ENCODE measurements around the gene PSPH. TPM values are rescaled to one million over a fixed set of nuclear protein-coding genes. Genes with fewer than 3 reads are reported as not detected.
"Not testable (repeated sequence)": the region's sequence is repeated elsewhere in the genome, so short reads cannot be mapped to it uniquely, and the experiment has no call there.

PSPH gene
- total RNA-seq, 1 donor from 2014 or later: 12.0 TPM

- intact Hi-C loops (cut with DNase I): no loop called here
- DNase-seq (no peak), ATAC-seq (ENCODE audit: poor library complexity) (peak; percentile 56)
Observed at GRCh38 chr7:56023500-56023899, 27.7 kb downstream of the PSPH start.

GRCh38 chr7:56019501-56019900 is 31.7 kb downstream of the PSPH start:
- DNase-seq: no peak
- intact Hi-C loops (cut with DNase I): no loop called here
- ATAC-seq (ENCODE audit: poor library complexity): no peak

DNA sequence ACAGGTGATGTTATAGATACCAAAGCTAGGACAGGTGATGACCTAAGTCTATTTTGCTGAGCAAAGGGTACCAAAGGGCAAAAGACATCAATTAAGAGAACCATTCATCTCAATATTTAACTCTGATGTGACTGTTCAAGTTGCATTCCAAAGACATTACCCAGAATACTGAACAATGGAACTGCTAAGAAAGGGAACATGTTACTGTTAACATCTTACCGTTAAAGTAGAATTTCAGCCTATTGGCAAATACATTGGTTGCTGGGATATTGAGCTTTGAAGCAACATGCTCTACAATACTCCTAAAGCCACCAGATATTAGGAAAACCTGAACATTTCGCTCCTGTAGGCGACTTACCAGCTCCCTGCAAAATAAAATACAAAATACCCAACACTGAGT is 34.2 kb downstream of the PSPH start:
- intact Hi-C loops (cut with DNase I); DNase-seq; ATAC-seq (ENCODE audit: poor library complexity): not testable (repeated sequence)

- DNase-seq (no peak), ATAC-seq (ENCODE audit: poor library complexity) (peak; percentile 83)
- intact Hi-C loops (cut with DNase I): loop anchor here (10.0 kb wide), 1 partner anchor 65 kb away; no protein-coding TSS in a partner anchor
Observed at GRCh38 chr7:56009695-56010094, 41.5 kb downstream of the PSPH start.

DNA sequence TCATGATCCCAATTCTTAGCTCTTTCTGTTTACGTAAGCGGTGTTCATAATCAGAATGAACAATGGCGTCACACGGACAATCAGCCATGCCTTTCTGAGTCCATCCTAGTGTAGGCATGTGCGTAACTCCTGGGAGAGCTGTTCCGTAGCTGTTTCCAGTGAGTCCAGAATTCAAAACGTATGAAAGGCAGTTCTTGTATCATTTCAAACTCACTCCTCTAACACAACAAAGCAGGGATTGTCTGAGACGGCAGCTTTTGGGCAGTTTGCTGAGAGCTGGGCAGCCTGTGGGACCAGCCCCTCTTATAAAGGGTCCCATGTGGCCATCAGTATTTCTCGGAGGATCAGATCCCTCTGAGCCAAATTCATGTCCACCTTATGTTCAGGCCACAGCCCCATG is 43.4 kb downstream of the PSPH start:
- no peak for DNase-seq
- intact Hi-C loops (cut with DNase I): loop anchor here (10.0 kb wide), 1 partner anchor 67 kb away; no protein-coding TSS in a partner anchor
- ATAC-seq (ENCODE audit: poor library complexity): no peak

DNA sequence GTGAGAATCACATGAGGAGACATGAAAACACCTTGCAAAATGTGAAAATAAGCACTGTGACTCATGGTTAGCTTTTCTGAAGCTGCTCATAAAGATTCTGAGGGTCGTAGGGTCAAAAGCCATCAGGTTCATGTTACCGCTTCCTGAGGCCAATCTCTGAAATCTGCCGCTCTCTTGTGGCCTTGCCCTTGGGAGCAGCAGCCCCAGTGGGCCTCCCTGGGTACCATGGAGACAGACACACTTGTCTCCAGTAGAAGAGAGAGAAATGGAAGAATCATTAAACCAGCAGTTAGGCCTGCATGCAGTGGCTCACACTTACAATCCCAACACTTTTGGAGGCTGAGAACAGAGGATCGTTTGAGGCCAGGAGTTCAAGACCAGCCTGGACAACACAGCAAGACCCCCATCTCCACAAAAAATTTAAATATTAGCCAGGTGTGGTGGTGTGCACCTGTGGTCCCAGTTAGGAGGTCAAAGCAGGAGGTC is 44.0 kb downstream of the PSPH start:
- ATAC-seq (ENCODE audit: poor library complexity) (no peak), DNase-seq (no peak)
- intact Hi-C loops (cut with DNase I): loop anchor here (10.0 kb wide), 1 partner anchor 68 kb away; no protein-coding TSS in a partner anchor

GRCh38 chr7:56003749-56004148 is 47.5 kb downstream of the PSPH start:
- no peak for ATAC-seq (ENCODE audit: poor library complexity)
- intact Hi-C loops (cut with DNase I): loop anchor here (10.0 kb wide), 1 partner anchor 71 kb away; no protein-coding TSS in a partner anchor
- DNase-seq: no peak

DNA sequence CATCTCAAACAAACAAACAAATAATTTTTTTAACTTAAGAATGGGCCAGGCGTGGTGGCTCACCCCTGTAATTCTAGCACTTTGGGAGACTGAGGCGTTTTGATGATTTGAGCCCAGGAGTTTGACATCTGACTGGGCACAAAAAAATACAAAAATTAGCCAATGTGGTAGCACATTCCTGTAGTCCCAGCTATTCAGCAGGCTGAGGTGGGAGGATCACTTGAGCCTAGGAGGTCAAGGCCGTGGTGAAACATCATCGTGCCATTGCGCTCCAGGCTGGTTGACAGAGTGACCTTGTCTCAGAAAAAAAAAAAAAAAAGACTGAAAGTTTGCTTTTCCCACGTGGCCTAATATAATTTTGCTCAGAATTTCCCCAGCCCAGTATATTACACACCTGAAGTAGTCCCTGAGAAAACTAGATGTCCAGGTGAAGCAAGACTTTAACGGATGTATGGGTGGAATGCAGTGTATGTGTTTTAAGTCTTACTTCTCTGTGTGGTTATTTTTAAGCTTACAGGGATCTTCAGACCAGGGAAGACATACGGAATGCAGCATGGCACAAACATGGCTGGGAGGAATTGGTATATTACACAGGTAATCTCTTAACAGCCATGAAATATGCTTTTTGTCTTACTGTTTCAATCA is 54.3 kb downstream of the PSPH start:
- intact Hi-C loops (cut with DNase I): no loop called here
- no peak for DNase-seq
- ATAC-seq (ENCODE audit: poor library complexity): no peak

- ATAC-seq (ENCODE audit: poor library complexity) (no peak), DNase-seq (no peak)
- intact Hi-C loops (cut with DNase I): no loop called here
Observed at GRCh38 chr7:55992346-55992745, 58.9 kb downstream of the PSPH start.

DNA sequence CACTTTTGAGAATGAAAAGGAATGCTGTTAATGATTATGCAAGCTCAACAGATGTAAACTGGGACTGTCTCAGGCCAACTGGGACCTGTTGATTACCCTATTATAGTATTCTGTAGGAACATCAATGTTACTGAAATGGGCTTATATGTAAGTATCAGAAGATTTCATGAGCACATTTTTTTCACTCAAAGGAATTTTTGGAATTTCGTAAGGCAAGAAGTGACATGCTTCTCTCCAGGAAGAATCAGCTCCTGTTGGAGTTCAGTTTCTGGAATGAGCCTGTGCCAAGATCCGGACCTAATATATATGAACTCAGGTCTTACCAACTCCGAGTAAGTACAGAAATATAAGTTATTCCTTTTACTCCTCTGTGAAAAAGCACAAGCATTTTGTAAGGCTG is 67.7 kb downstream of the PSPH start:
- no peak for DNase-seq
- intact Hi-C loops (cut with DNase I): no loop called here
- no peak for ATAC-seq (ENCODE audit: poor library complexity)

- ATAC-seq (ENCODE audit: poor library complexity) (no peak), DNase-seq (no peak)
- intact Hi-C loops (cut with DNase I): no loop called here
Observed at GRCh38 chr7:55980266-55980665, 71.0 kb downstream of the PSPH start.

DNA sequence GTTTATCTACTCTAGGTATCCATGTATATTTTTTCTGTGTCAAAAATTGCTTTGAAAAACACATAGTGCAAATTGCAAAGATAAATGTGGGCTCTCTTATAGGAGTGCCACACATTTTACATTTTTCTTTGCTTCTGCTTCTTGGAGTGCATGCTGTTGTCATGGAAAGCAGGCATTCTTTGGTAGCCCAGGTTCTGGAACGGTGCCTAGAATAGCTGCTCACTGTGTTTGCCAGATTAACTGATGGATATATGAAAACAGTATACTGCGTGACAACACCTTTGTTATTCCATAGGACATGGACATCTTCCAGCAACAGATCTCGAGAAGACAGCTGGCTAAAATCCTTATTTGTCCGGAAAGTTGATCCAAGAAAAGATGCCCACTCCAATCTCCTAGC is 73.4 kb downstream of the PSPH start:
- no peak for ATAC-seq (ENCODE audit: poor library complexity)
- intact Hi-C loops (cut with DNase I): loop anchor here (10.0 kb wide), 1 partner anchor 333 kb away; no protein-coding TSS in a partner anchor
- DNase-seq: no peak

DNA sequence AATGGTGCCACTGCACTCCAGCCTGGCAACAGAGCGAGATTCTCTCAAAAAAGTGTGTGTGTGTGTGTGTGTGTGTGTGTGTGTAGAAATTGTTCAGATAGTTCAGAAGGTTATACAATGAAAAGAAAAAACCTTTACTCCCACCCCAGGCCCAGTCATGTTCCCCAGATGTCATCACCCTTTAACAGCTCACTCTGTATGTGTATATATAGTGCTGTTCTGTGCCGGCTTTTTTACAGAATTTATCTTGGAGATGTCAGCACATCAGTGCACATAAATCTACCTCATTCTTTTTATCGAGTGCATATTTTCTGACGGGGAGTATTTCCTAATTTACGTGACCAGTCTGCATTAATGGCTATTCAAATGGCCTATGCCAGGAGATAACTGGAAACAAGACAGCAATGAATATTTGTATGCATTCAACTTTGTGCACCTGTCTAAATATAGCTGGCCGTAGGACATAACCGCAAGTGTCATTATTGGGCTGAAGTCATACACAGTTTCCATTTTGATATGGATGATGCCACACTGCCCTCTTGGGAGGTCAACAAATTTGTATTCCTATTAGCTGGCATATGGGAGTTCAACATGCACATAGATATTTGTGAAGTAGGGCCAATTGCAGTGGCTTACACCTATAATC is 75.1 kb downstream of the PSPH start:
- DNase-seq: no peak
- intact Hi-C loops (cut with DNase I): loop anchor here (10.0 kb wide), 1 partner anchor 331 kb away; no protein-coding TSS in a partner anchor
- peak; percentile 84 for ATAC-seq (ENCODE audit: poor library complexity)

DNA sequence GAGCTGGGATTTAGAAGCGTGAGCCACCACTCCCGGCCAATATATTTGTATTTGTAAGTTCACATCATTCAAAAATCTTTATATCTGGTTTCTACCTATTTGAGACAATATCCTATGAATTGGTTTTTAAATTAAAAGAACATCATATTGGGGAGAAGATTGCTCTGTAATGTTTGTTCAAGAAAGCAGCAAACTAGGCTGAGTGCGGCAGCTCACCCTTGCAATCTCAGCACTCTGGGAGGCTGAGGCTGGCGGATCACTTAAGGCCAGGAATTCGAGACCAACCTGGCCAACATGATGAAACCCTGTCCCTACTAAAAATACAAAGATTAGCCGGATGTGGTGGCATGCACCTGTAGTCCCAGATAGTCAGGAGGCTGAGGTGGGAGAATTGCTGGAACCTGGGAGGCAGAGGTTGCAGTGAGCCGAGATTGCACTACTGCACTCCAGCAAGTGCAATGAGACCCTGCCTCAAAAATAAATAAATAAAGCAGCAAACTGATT is 77.4 kb downstream of the PSPH start:
- ATAC-seq (ENCODE audit: poor library complexity): no peak
- intact Hi-C loops (cut with DNase I): loop anchor here (10.0 kb wide), 1 partner anchor 329 kb away; no protein-coding TSS in a partner anchor

DNA sequence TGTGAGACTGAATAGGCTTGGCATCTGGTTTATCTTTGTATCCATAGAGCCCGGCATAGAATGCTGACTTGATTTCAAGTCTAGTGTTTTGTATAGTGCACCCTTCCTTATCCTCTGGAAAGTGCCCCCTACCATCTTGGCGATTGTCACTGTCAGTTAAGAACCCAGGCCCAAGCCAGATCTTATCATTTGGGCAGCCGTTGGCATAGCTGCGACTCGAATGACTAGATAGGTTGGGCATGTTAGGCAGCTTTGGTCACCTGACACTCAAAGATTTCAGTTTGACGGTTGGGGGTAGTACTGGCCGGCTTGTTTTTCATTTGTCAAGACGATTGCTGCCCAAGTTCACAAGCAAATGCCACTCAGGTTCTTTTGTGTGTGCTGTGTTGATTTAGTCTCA is 80.3 kb downstream of the PSPH start:
- ATAC-seq (ENCODE audit: poor library complexity) (peak; percentile 79), DNase-seq (peak; percentile 53)
- intact Hi-C loops (cut with DNase I): loop anchor here (10.0 kb wide), 1 partner anchor 326 kb away; no protein-coding TSS in a partner anchor

More for the DNA sequence above, 77.4 kb downstream of the PSPH start:
- no peak for DNase-seq

- ATAC-seq (ENCODE audit: poor library complexity) (peak; percentile 25), DNase-seq (no peak)
- intact Hi-C loops (cut with DNase I): loop anchor here (10.0 kb wide), 1 partner anchor 326 kb away; no protein-coding TSS in a partner anchor
Observed at GRCh38 chr7:55970561-55970960, 80.7 kb downstream of the PSPH start.

DNA sequence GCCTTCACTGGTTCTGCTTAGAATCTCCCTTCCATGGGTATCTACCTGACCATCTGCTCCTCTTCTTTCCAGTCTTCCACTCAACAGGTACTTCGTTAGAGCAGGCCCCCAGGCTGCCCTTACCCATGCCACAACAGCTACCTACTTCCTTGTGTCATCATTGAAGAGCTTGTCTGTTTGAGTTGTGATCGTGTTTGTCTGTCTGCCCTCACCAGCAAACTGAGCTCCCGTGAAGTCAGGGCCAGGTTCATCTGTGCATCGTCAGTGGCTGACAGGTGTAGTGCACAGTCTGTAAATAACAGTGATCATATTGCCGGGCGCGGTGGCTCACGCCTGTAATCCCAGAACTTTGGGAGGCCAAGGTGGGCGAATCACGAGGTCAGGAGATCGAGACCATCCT is 81.9 kb downstream of the PSPH start:
- ATAC-seq (ENCODE audit: poor library complexity): no peak
- intact Hi-C loops (cut with DNase I): no loop called here
- no peak for DNase-seq

- ATAC-seq (ENCODE audit: poor library complexity): no peak
- no peak for DNase-seq
- intact Hi-C loops (cut with DNase I): no loop called here
Observed at GRCh38 chr7:55966851-55967250, 84.4 kb downstream of the PSPH start.

DNA sequence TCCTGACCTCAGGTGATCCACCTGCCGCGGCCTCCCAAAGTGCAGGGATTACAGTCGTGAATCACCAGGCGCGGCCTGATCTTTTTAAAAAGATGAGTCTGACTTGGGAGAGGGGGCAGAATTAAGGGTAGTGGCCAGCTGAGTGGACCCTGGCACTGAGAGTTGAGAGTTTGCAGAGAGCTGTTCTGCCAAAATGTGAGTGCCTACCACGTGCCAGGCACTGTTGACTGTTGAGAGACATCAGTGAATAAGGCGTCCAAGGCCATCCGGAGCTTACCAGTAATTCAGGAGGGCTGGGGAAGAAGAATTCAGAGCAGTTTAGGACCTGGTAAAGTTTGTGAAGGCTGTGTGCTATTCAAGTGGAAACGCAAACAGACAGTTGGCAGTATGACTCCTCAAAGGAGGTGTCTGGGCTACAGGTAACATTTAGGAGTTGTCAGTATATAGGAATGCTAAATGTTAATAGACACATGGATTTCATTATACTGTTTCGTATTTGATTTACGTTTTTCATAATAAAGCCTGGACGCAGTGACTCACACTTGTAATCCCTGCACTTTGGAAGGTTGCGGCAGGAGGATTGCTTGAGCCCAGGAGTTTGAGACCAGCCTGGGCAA is 85.3 kb downstream of the PSPH start:
- ATAC-seq (ENCODE audit: poor library complexity) (peak; percentile 61), DNase-seq (peak; percentile 64)
- intact Hi-C loops (cut with DNase I): no loop called here

All from Right ventricle myocardium superior (tissue), 1 donor.